Fibroblast of skin of left quadriceps (primary cell): ENCODE data around the gene STXBP6.
"Not testable (repeated sequence)": the region's sequence is repeated elsewhere in the genome, so short reads cannot be mapped to it uniquely, and the experiment has no call there.

Source experiments
- DNase-seq, 2 experiments: peaks; one replicate each; pipeline ENCODE4 v3.0.0-alpha.2; 2013; ENCODE audit warnings: low read depth in 2 of 2

The STXBP6 gene

GRCh38 chr14:24858052-24858451 is 191.9 kb downstream of the STXBP6 start:
- no peak for DNase-seq

GRCh38 chr14:24857277-24857676 is 192.7 kb downstream of the STXBP6 start:
- DNase-seq = no peak

GRCh38 chr14:24853446-24853845 is 196.5 kb downstream of the STXBP6 start:
- no peak for DNase-seq

- no peak for DNase-seq
Measured at GRCh38 chr14:24852312-24853060, 197.5 kb downstream of the STXBP6 start.

GRCh38 chr14:24851837-24852236 is 198.1 kb downstream of the STXBP6 start:
- DNase-seq = peak in 1 of 2 experiments; percentile 20

- DNase-seq = no peak
Measured at GRCh38 chr14:24851406-24851805, 198.5 kb downstream of the STXBP6 start.

GRCh38 chr14:24850072-24850471 is 199.9 kb downstream of the STXBP6 start:
- no peak for DNase-seq

- peak in 1 of 2 experiments; percentile 14 for DNase-seq
Measured at GRCh38 chr14:24849471-24849870, 200.5 kb downstream of the STXBP6 start.

GRCh38 chr14:24848102-24848790 is 201.7 kb downstream of the STXBP6 start:
- DNase-seq = peak; percentile 22 to 32

GRCh38 chr14:24847568-24848095 is 202.3 kb downstream of the STXBP6 start:
- no peak for DNase-seq

GRCh38 chr14:24846261-24846660 is 203.7 kb downstream of the STXBP6 start:
- no peak for DNase-seq

- DNase-seq = no peak
Measured at GRCh38 chr14:24845851-24846250, 204.1 kb downstream of the STXBP6 start.

GRCh38 chr14:24844011-24844410 is 205.9 kb downstream of the STXBP6 start:
- DNase-seq = no peak

GRCh38 chr14:24843494-24843893 is 206.5 kb downstream of the STXBP6 start:
- DNase-seq = no peak

- peak; percentile 34 to 41 for DNase-seq
Measured at GRCh38 chr14:24840204-24840893, 209.6 kb downstream of the STXBP6 start.

GRCh38 chr14:24839617-24840203 is 210.2 kb downstream of the STXBP6 start:
- DNase-seq = no peak

GRCh38 chr14:24838945-24839616 is 210.9 kb downstream of the STXBP6 start:
- DNase-seq = peak; percentile 30 to 34

GRCh38 chr14:24837280-24838046 is 212.5 kb downstream of the STXBP6 start:
- DNase-seq = no peak

- DNase-seq = not testable (repeated sequence)
Measured at GRCh38 chr14:24836324-24836723, 213.6 kb downstream of the STXBP6 start.

- peak in 1 of 2 experiments; percentile 31 for DNase-seq
Measured at GRCh38 chr14:24834956-24835355, 215.0 kb downstream of the STXBP6 start.

- DNase-seq = no peak
Measured at GRCh38 chr14:24833385-24833784, 216.6 kb downstream of the STXBP6 start.
